Rectal smooth muscle tissue (tissue), 1 donor: ENCODE data around the gene PIK3R5.

ENCODE experiments used
- H3K27ac ChIP-seq: one replicate; pipeline ENCODE4 v1.7.0; 2013; ENCODE audit warnings: low read depth, low read length, inconsistent platforms
- H3K27me3 ChIP-seq: one replicate; pipeline ENCODE4 v1.7.0; 2013; ENCODE audit warnings: low read length; ENCODE audit not compliant: control insufficient read depth, insufficient read depth
- H3K36me3 ChIP-seq: one replicate; pipeline ENCODE4 v1.7.0; 2013; ENCODE audit warnings: low read length; ENCODE audit not compliant: control insufficient read depth, insufficient read depth
- H3K4me1 ChIP-seq: one replicate; pipeline ENCODE4 v1.7.0; 2013; ENCODE audit warnings: low read length; ENCODE audit not compliant: control insufficient read depth, insufficient read depth
- H3K4me3 ChIP-seq: one replicate; pipeline ENCODE4 v1.7.0; 2013; ENCODE audit warnings: low read length
- H3K9ac ChIP-seq: one replicate; pipeline ENCODE4 v1.7.0; 2013; ENCODE audit warnings: low read length

The PIK3R5 gene

DNA sequence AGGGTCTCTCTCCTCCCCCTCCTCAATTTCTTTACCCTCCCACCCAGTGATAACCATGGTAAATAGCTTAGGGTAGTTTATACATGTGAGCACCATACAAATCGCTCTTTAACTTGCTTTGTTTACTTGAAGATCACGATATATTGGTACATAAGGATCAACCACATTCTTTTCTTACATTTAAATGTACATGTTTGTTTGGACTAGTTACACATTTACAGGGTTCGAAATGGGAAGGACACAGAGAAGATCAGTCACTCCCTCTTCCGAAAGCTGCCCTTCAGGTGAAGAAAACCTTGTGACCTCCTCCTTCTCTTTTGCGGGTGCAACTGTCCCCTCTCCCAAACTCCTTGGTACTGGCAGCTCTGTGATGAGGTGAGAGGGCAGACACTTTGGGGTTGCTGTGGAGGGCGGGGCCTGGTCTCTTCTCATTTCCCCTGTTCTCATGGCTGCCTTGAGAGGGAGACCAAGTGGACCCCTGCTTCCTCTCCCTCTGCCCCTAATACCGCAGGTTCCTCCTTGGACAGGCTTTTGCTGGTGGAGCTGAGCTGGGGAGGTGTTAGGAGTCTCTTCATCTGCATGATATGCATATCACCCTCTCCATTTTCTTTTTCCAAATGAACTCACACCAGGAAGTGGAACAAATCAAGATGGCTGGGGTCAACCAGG lies 93.3 kb downstream of the PIK3R5 start:
- Histone ChIP-seq H3K4me3 (no peak overlapping the region), H3K4me1 (no peaks in the 10 kb centered on the region), H3K27me3 (peaks cover 5% of the 10 kb centered on the region), H3K27ac (no peak overlapping the region), H3K36me3 (no peaks in the 10 kb centered on the region), H3K9ac (no peak overlapping the region)

DNA sequence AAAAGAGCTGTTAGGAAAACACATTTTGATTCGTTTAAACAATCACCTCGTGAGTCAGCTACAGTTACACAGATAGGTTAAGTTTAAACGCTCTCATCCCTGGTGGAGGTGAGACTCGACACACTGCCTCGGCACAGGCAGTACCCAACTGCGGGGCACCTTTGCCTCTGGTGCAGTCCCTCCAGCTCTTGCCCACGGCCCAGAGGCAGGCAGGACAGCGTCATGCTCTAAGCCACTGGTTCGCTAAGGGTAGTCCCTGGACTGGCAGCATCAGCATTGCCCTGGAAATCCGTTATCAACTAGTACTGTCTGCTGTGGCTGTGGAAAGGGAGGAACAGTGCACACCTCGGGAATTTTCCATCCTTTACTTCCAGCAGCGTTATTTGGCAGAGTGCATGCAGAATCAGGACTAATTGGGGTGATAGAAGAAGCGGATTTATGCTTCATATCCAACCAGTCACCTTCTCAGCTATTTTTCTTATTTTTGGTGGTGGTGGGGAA lies 94.4 kb downstream of the PIK3R5 start:
- H3K36me3 ChIP-seq: no peaks in the 10 kb centered on the region
- no peaks in the 10 kb centered on the region for H3K4me1 ChIP-seq
- H3K9ac ChIP-seq: no peak overlapping the region
- peaks cover 5% of the 10 kb centered on the region for H3K27me3 ChIP-seq
- no peak overlapping the region for H3K4me3 ChIP-seq
- no peak overlapping the region for H3K27ac ChIP-seq

DNA sequence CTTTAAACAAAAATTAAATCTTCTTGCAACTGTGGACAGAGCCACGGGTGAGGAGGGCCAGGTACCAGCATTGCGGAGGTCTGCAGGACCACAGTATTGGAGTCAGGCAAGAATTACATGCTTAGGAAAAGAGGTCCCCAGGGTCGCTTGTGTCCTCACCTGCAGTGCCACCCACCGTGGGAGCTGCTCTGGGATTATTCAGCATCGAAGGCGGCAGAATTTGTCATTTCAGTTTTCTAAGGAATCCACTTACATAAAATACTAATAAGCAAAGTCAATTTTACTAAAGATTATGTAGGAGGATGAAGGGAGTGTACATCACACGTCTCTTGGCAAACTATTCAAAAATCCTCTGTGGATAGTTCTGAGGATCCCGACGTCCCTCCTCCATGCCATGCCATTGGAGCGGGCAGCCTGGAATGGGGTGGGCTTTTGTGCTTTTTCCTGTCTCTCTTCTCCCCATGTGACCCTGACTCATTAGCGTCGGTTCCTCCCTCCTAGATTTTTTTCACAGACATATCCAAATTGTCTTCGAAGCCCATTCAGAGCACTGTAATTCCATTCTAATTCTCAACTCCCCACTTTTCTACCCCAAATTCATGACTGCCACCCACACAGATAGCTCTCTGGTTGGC lies 95.0 kb downstream of the PIK3R5 start:
- H3K27ac ChIP-seq: no peak overlapping the region
- H3K36me3 ChIP-seq: no peaks in the 10 kb centered on the region
- H3K9ac ChIP-seq: no peak overlapping the region
- H3K27me3 ChIP-seq: peaks cover 5% of the 10 kb centered on the region
- no peak overlapping the region for H3K4me3 ChIP-seq
- H3K4me1 ChIP-seq: no peaks in the 10 kb centered on the region

DNA sequence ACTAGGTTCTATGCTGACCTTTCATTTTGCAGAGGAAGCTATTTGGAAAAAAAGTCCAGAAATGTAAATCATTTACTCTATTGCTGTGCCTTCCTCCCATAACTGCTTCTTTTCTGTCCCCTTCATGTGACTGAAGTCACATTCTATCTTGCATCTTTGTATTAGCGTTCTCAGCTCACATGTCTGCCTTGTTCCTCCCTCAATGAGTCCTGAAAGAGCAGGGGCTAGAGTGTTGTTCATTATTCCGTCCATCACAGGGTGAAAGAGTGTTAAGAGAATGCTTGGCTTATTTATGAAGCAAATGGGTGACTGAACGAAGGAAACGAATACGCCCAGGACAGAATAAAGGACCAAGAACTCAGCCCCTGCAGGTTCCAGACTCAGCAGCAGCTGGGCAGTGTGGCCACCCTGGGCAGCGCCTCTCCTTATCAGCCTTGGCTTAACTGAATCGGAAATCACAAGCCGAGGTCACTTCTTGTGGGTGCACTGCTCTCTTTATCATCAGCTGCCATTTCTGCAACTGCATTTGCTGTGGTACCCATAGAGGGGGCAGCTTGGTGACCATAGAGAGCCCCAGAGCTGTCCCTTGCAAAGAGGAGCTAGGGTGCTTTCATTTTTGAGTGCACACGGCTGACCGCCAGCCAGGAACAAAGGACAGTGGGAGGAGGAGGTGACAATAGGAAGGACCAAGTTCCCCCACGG lies 96.2 kb downstream of the PIK3R5 start:
- no peak overlapping the region for H3K27ac ChIP-seq

GRCh38 chr17:8868529-8868951 lies 97.0 kb downstream of the PIK3R5 start:
- no peaks in the 10 kb centered on the region for H3K36me3 ChIP-seq
- peaks cover 2% of the 10 kb centered on the region for H3K27me3 ChIP-seq
- H3K4me1 ChIP-seq: no peaks in the 10 kb centered on the region
- no peak overlapping the region for H3K9ac ChIP-seq
- no peak overlapping the region for H3K4me3 ChIP-seq
- no peak overlapping the region for H3K27ac ChIP-seq

More for the DNA sequence above, 96.2 kb downstream of the PIK3R5 start:
- Histone ChIP-seq H3K27me3 (peaks cover 2% of the 10 kb centered on the region), H3K9ac (no peak overlapping the region), H3K4me3 (no peak overlapping the region), H3K4me1 (no peaks in the 10 kb centered on the region), H3K36me3 (no peaks in the 10 kb centered on the region)

DNA sequence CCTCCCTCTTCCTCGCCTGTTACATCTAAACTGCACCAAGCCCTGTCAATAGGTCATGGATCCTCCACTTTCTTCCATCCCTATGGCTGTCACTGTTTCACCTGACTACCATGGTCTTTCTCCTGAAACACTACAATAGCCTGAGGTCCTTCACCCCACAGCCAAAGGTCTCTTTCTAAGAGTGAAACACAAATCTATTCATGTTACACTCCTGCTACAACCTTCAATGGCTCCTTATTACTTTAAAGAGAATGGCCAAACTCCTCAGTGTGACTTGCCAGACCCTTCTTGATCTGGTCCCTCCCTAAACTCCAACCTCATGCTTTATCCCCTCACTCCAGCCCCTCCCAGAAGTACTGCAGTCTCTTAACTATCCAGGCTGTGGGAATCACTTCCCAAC lies 97.4 kb downstream of the PIK3R5 start:
- no peak overlapping the region for H3K27ac ChIP-seq
- no peaks in the 10 kb centered on the region for H3K36me3 ChIP-seq
- no peak overlapping the region for H3K4me3 ChIP-seq
- H3K9ac ChIP-seq: no peak overlapping the region
- H3K4me1 ChIP-seq: no peaks in the 10 kb centered on the region
- no peaks in the 10 kb centered on the region for H3K27me3 ChIP-seq

DNA sequence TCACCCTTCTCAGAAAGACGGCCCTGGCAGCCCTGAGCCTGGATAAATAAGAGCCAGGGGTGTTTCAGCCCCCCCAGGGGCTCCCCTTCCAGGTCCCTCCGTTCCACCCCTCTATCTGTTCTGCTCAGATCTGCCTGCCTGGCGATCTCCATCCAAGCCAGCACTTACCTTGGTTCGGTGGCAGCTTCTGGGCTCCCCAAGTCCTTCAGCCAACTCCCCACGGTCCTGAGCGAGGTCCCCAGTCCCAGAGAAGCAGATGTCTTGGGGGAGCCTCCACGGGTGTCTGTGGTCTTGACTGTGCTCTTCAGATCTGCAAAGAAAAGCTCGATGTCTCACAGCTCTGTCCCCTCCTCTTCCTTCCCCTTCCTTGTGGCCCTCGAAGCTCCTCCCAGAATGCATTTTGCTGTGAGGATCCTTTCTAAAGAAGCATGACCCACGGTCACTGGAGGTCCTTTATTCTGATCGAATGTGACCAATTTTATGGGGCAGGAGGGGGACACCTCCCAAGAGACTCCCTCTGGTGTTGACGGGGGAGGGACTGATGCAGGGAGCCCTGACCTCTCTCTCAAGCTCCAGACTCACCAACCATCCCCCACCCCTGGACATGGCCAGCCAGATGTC lies 98.0 kb downstream of the PIK3R5 start, which contains the start of gene PIK3R6:
Gene PIK3R6, minus strand, starts transcription at position 314 of the 621 bp plus-strand sequence. CDS start 17,880 bp downstream, outside the sequence.
- no peaks in the 10 kb centered on the region for H3K36me3 ChIP-seq
- H3K27ac ChIP-seq: no peak within 1 kb of the TSS
- H3K4me3 ChIP-seq: peak within 1 kb of the TSS; percentile 13
- no peaks in the 10 kb centered on the region for H3K27me3 ChIP-seq
- no peaks in the 10 kb centered on the region for H3K4me1 ChIP-seq
- no peak within 1 kb of the TSS for H3K9ac ChIP-seq

DNA sequence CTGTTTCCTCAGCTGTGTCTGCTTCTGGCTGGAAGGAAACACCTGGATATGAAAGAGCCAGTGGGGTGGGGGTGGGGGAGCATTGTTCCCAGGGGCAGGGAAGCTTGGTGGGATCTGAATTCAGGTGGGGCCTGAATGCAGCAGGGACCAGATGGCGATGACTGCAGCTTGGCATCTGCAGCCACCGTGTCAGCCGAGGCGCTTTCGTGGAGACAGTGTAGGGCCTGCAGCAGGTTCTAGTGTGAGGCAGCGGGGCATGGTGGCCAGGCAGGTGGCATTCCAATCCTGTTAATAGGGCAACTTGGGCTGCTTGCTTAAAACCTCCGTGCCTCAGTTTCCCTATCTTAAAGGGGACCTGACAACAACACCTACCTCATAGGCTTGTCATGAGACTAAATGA lies 99.7 kb downstream of the PIK3R5 start:
- Histone ChIP-seq H3K4me3 (no peak overlapping the region), H3K4me1 (no peaks in the 10 kb centered on the region)

DNA sequence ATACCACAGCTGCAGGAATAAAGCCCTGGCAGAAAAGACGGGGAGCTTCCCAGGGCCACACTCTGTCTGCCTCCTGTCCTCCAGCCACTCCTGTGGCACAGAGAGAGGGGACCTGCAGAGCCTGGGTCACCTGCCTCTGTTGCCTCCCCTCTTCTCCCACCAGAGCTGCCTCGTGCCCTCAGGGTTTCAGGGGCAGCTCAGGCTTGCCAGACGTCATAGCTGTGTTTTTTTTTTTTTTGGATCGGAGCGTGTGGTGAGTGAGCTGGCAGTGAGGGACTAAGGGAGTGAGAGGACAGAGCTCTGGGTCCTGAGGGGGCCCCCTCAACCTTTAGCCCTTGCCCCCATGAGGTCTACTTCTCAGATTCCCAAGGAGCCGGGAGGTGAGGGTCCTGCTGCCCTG lies 100.1 kb downstream of the PIK3R5 start:
- no peaks in the 10 kb centered on the region for H3K4me1 ChIP-seq
- no peak overlapping the region for H3K27ac ChIP-seq
- H3K36me3 ChIP-seq: no peaks in the 10 kb centered on the region
- no peak overlapping the region for H3K9ac ChIP-seq
- H3K4me3 ChIP-seq: no peak overlapping the region
- no peaks in the 10 kb centered on the region for H3K27me3 ChIP-seq

More for the DNA sequence above, 99.7 kb downstream of the PIK3R5 start:
- Histone ChIP-seq H3K9ac (no peak overlapping the region), H3K36me3 (no peaks in the 10 kb centered on the region), H3K27ac (no peak overlapping the region), H3K27me3 (no peaks in the 10 kb centered on the region)

DNA sequence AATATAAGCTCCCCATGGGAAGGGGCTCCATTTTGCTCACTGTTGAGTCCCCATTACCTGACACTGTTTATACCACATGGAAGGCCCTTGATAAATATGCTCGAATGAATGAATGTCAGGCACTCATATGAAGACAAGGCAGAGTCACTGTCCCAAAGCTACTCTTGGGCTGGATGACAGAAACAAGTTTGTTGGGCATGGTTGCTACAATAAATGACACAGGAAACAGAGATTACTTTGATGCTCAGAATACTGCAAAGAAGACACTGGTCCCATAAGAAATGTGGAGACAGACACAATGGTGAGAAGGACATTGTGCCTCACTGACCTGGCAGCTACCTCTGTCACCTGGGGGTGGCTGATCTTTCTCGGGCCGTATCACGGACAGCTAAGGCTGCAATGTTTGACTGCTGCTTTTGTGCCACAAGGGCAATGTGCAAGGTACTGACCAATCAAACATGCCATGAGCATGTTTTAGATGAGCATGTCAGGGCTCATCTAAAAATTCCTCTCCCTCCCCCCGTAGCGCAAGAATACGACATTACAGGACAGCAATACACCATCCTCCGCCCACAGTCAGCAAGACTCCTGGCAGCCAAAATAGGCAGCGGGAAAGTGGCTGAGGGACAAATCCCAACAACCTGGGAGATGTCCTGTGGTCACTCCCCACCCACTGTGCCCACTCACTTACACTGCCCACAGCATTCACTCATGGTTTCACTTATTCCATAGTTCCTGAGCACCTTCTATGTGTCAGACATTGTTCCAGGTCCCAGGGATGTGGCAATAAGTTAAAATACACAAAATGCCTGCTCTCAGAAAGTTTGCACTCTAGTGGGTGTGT lies 103.1 kb downstream of the PIK3R5 start:
- Histone ChIP-seq H3K36me3 (no peaks in the 10 kb centered on the region), H3K27me3 (no peaks in the 10 kb centered on the region), H3K27ac (no peak overlapping the region)

GRCh38 chr17:8861495-8862181 lies 103.9 kb downstream of the PIK3R5 start:
- Histone ChIP-seq H3K9ac (no peak overlapping the region), H3K27me3 (no peaks in the 10 kb centered on the region), H3K27ac (no peak overlapping the region), H3K4me3 (no peak overlapping the region), H3K36me3 (no peaks in the 10 kb centered on the region), H3K4me1 (no peaks in the 10 kb centered on the region)

More for the DNA sequence above, 103.1 kb downstream of the PIK3R5 start:
- Histone ChIP-seq H3K4me3 (no peak overlapping the region), H3K4me1 (no peaks in the 10 kb centered on the region), H3K9ac (no peak overlapping the region)
